Keratinocyte (primary cell): Measurements from ENCODE around the gene TEX19. TPM values are rescaled to one million over a fixed set of nuclear protein-coding genes. Genes with fewer than 3 reads are reported as not detected.

Experiments
- DNase-seq: peaks from one replicate; pipeline ENCODE4 v3.0.0-alpha.2; 2011; ENCODE audit warnings: low read depth, missing footprints, low spot score
- FAIRE-seq: peaks from 2 replicates; lab custom pipeline; 2011; peaks lifted over from hg19 to GRCh38; lab: Jason Lieb, UNC
- H2AFZ ChIP-seq: 2 replicates; pipeline ENCODE4 v1.6.0; 2012; ENCODE audit warnings: low read length, control low read depth, inconsistent platforms; ENCODE audit not compliant: control insufficient read depth
- H3K27ac ChIP-seq: 2 replicates; pipeline ENCODE4 v1.5.1; 2011; ENCODE audit warnings: low read length; ENCODE audit not compliant: control insufficient read depth, insufficient read depth
- H3K27me3 ChIP-seq: 3 replicates; pipeline ENCODE4 v1.6.0; 2011; ENCODE audit warnings: low read length; ENCODE audit not compliant: control insufficient read depth, insufficient read depth; ENCODE audit errors: extremely low read depth
- H3K36me3 ChIP-seq, 2 experiments: 2 replicates in 1 of 2; 3 replicates in 1 of 2; pipeline ENCODE4 v1.5.1; 2011; ENCODE audit warnings: low read length in 2 of 2, mild to moderate bottlenecking in 1 of 2; ENCODE audit not compliant: control insufficient read depth in 2 of 2, insufficient read depth in 2 of 2; ENCODE audit errors: extremely low read depth in 1 of 2
- H3K4me1 ChIP-seq: 3 replicates; pipeline ENCODE4 v1.5.1; 2011; ENCODE audit warnings: low read length; ENCODE audit not compliant: control insufficient read depth, insufficient read depth; ENCODE audit errors: extremely low read depth
- H3K4me2 ChIP-seq: 3 replicates; pipeline ENCODE4 v1.6.0; 2011; ENCODE audit warnings: low read depth, low read length; ENCODE audit not compliant: control insufficient read depth, insufficient read depth; ENCODE audit errors: extremely low read depth
- H3K4me3 ChIP-seq, 3 experiments: fragments of 200-600 bp in 1 of 3; sonication (generic) in 1 of 3; 2 replicates in 2 of 3; 3 replicates in 1 of 3; pipeline ENCODE4 v1.5.1; 2011 to 2016; ENCODE audit warnings: low read length in 3 of 3, mild to moderate bottlenecking in 3 of 3, control low read depth in 2 of 3, inconsistent platforms in 1 of 3, low read depth in 1 of 3, mixed read lengths in 1 of 3, mixed run types in 1 of 3, moderate library complexity in 1 of 3; ENCODE audit not compliant: control insufficient read depth in 2 of 3, insufficient read depth in 2 of 3; ENCODE audit errors: extremely low read depth in 1 of 3
- H3K79me2 ChIP-seq: 2 replicates; pipeline ENCODE4 v1.6.0; 2012; ENCODE audit warnings: low read length; ENCODE audit not compliant: control insufficient read depth, insufficient read depth
- H3K9ac ChIP-seq: 3 replicates; pipeline ENCODE4 v1.6.0; 2011; ENCODE audit warnings: low read length; ENCODE audit not compliant: control insufficient read depth, insufficient read depth; ENCODE audit errors: extremely low read depth
- H3K9me1 ChIP-seq: 3 replicates; pipeline ENCODE4 v1.6.0; 2011; ENCODE audit warnings: low read length; ENCODE audit not compliant: control insufficient read depth, insufficient read depth; ENCODE audit errors: extremely low read depth
- H3K9me3 ChIP-seq: 2 replicates; pipeline ENCODE4 v1.5.1; 2012; ENCODE audit warnings: low read depth, low read length; ENCODE audit not compliant: control insufficient read depth
- H4K20me1 ChIP-seq: 3 replicates; pipeline ENCODE4 v1.6.0; 2011; ENCODE audit warnings: low read length; ENCODE audit not compliant: control insufficient read depth, insufficient read depth; ENCODE audit errors: extremely low read depth
- EZH2 ChIP-seq: IDR thresholded peaks from one replicate; pipeline ENCODE4 v1.6.1; 2012; ENCODE audit warnings: inconsistent platforms, mild to moderate bottlenecking, low read length, moderate library complexity
- dilution Hi-C: fragments of 300-500 bp; cut with MboI; formaldehyde crosslinking; loops from one replicate; pipeline ENCODE4 v1.7.0; 2020; ENCODE audit warnings: low sequenced_read_pairs; ENCODE audit not compliant: extremely low pct_ligation_motif_present
- polyA plus RNA-seq, 5 experiments: library from polyadenylated mRNA; depleted of rRNA in 3 of 5; stranded (reverse) in 3 of 5; stranded (forward) in 1 of 5; unstranded in 1 of 5; fragments of >200 nt; gene quantifications; 1 replicate in 1 of 5; 2 replicates in 3 of 5; 3 replicates in 1 of 5; pipeline versions ENCODE4 v1.2.1 to v1.2.3, GENCODE V29; 2011 to 2012; ENCODE audit warnings: missing spikeins in 2 of 5, low read depth in 1 of 5, low replicate concordance in 1 of 5
- TF ChIP-seq, protein P1 (sequence below), 3 experiments: IDR thresholded peaks in 1 of 3; conservative IDR thresholded peaks in 1 of 3; optimal IDR thresholded peaks in 1 of 3; 2 replicates in 2 of 3; 3 replicates in 1 of 3; pipeline versions ENCODE3 to v1.5.1; 2011; ENCODE audit warnings: low read length in 3 of 3, mild to moderate bottlenecking in 3 of 3, moderate library complexity in 2 of 3, control low read depth in 1 of 3, inconsistent platforms in 1 of 3; ENCODE audit not compliant: insufficient read depth in 2 of 3; ENCODE audit errors: extremely low read depth in 1 of 3

Gene TEX19
- polyA plus RNA-seq, 1 donor (not counting 4 experiments of a cell fraction or from before 2014, with no cell fraction given) = not detected

- H4K20me1 ChIP-seq = peaks cover 13% of the 10 kb centered on the region
- dilution Hi-C loops = no loop called here
- TF ChIP-seq, protein P1, sequence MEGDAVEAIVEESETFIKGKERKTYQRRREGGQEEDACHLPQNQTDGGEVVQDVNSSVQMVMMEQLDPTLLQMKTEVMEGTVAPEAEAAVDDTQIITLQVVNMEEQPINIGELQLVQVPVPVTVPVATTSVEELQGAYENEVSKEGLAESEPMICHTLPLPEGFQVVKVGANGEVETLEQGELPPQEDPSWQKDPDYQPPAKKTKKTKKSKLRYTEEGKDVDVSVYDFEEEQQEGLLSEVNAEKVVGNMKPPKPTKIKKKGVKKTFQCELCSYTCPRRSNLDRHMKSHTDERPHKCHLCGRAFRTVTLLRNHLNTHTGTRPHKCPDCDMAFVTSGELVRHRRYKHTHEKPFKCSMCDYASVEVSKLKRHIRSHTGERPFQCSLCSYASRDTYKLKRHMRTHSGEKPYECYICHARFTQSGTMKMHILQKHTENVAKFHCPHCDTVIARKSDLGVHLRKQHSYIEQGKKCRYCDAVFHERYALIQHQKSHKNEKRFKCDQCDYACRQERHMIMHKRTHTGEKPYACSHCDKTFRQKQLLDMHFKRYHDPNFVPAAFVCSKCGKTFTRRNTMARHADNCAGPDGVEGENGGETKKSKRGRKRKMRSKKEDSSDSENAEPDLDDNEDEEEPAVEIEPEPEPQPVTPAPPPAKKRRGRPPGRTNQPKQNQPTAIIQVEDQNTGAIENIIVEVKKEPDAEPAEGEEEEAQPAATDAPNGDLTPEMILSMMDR (optimal IDR thresholded peaks at IDR 0.05 in 1 of 3, IDR thresholded peaks at IDR 0.05 in 1 of 3, conservative IDR thresholded peaks at IDR 0.05 in 1 of 3; ENCODE audit: extremely low read depth in 1 of 3, insufficient read depth in 2 of 3, low read length in 3 of 3) = no peak
- no peak for TF ChIP-seq EZH2
- no peak for DNase-seq
- no peak overlapping the region for H3K9ac ChIP-seq
- no peak overlapping the region for H3K4me3 ChIP-seq
- no peaks in the 10 kb centered on the region for H3K27me3 ChIP-seq
- no peaks in the 10 kb centered on the region for H3K9me3 ChIP-seq
- no peaks in the 10 kb centered on the region for H3K9me1 ChIP-seq
- FAIRE-seq = no peak
- peaks cover 0 to 3% of the 10 kb centered on the region in 2 experiments for H3K36me3 ChIP-seq
- no peak overlapping the region for H3K4me2 ChIP-seq
- H2AFZ ChIP-seq = no peak overlapping the region
- H3K79me2 ChIP-seq = peaks cover 2% of the 10 kb centered on the region
- no peak overlapping the region for H3K27ac ChIP-seq
- peaks cover 7% of the 10 kb centered on the region for H3K4me1 ChIP-seq
Measured at GRCh38 chr17:82412535-82413520, 53.8 kb downstream of the TEX19 start.

Other genes starting within 250 kb of the TEX19 start
- 14.0 to 24.8 TPM (median 19.2 TPM) in 3 replicates for gene CCDC57, start 146.4 kb upstream of the TEX19 start, polyA plus RNA-seq
- 35.7 to 112 TPM (median 40.7 TPM) in 3 replicates for gene SLC16A3, start 130.2 kb upstream of the TEX19 start, polyA plus RNA-seq
- gene CSNK1D, start 85.5 kb upstream of the TEX19 start, polyA plus RNA-seq = 61.8 to 173 TPM (median 86.0 TPM) in 3 replicates
- gene CD7, start 41.6 kb upstream of the TEX19 start, polyA plus RNA-seq = 0.05 TPM in 1 of 3 replicates, not detected in the others
- gene SECTM1, start 25.5 kb upstream of the TEX19 start, polyA plus RNA-seq = 1.7 to 2.2 TPM (median 2.0 TPM) in 3 replicates
- not detected in 3 replicates for gene UTS2R, start 12.5 kb downstream of the TEX19 start, polyA plus RNA-seq
- 5.6 to 7.8 TPM (median 6.6 TPM) in 3 replicates for gene HEXD, start 59.1 kb downstream of the TEX19 start, polyA plus RNA-seq
- 10.8 to 21.6 TPM (median 15.3 TPM) in 3 replicates for gene OGFOD3, start 59.3 kb downstream of the TEX19 start, polyA plus RNA-seq
- 30.2 to 36.0 TPM (median 34.2 TPM) in 3 replicates for gene CYBC1, start 91.5 kb downstream of the TEX19 start, polyA plus RNA-seq
- 31.9 to 36.8 TPM (median 32.9 TPM) in 3 replicates for gene NARF, start 99.5 kb downstream of the TEX19 start, polyA plus RNA-seq
- 39.4 to 43.9 TPM (median 43.8 TPM) in 3 replicates for gene FOXK2, start 160.5 kb downstream of the TEX19 start, polyA plus RNA-seq